ENCODE measurements around the gene SLC24A1.
A peak's percentile ranks its signal among the peaks of the same experiment; 100 is the strongest.
"Not testable (repeated sequence)": the region's sequence is repeated elsewhere in the genome, so short reads cannot be mapped to it uniquely, and the experiment has no call there.

Gene SLC24A1

GRCh38 chr15:65621638-65622037, at the start of gene SLC24A1:
Gene SLC24A1 (plus strand): TSS chr15:65621938. CDS start chr15:65624081, 2,143 bp downstream.
- DNase-seq (ENCODE audit: low spot score), result no peak

- no peak for DNase-seq (ENCODE audit: low spot score)
Measured at GRCh38 chr15:65571971-65572370, 49.8 kb upstream of the SLC24A1 start.

- DNase-seq (ENCODE audit: low spot score), result no peak
Measured at GRCh38 chr15:65576664-65577063, 45.1 kb upstream of the SLC24A1 start.

- DNase-seq (ENCODE audit: low spot score), result no peak
Measured at GRCh38 chr15:65577129-65577996, 44.4 kb upstream of the SLC24A1 start.

- no peak for DNase-seq (ENCODE audit: low spot score)
Measured at GRCh38 chr15:65578904-65579728, 42.6 kb upstream of the SLC24A1 start.

GRCh38 chr15:65579762-65580161, 42.0 kb upstream of the SLC24A1 start:
- DNase-seq (ENCODE audit: low spot score), result no peak

GRCh38 chr15:65580287-65580686, 41.5 kb upstream of the SLC24A1 start:
- DNase-seq (ENCODE audit: low spot score), result no peak

GRCh38 chr15:65583701-65584100, 38.0 kb upstream of the SLC24A1 start:
- no peak for DNase-seq (ENCODE audit: low spot score)

GRCh38 chr15:65584241-65584640, 37.5 kb upstream of the SLC24A1 start:
- DNase-seq (ENCODE audit: low spot score), result no peak

- no peak for DNase-seq (ENCODE audit: low spot score)
Measured at GRCh38 chr15:65587094-65587493, 34.6 kb upstream of the SLC24A1 start.

GRCh38 chr15:65595960-65596359, 25.8 kb upstream of the SLC24A1 start:
- DNase-seq (ENCODE audit: low spot score), result peak; percentile 24

GRCh38 chr15:65598468-65598867, 23.3 kb upstream of the SLC24A1 start:
- no peak for DNase-seq (ENCODE audit: low spot score)

GRCh38 chr15:65599677-65600076, 22.1 kb upstream of the SLC24A1 start:
- no peak for DNase-seq (ENCODE audit: low spot score)

- no peak for DNase-seq (ENCODE audit: low spot score)
Measured at GRCh38 chr15:65603134-65603533, 18.6 kb upstream of the SLC24A1 start.

GRCh38 chr15:65603559-65603958, 18.2 kb upstream of the SLC24A1 start:
- no peak for DNase-seq (ENCODE audit: low spot score)

- DNase-seq (ENCODE audit: low spot score), result peak; percentile 87
Measured at GRCh38 chr15:65610871-65611718, 10.6 kb upstream of the SLC24A1 start, which contains the start of gene INTS14. Gene INTS14 (minus strand): TSS chr15:65611131. CDS start chr15:65607380, 3,751 bp downstream.

GRCh38 chr15:65611888-65612615, 9.7 kb upstream of the SLC24A1 start:
- no peak for DNase-seq (ENCODE audit: low spot score)

- no peak for DNase-seq (ENCODE audit: low spot score)
Measured at GRCh38 chr15:65612616-65612946, 9.2 kb upstream of the SLC24A1 start.

GRCh38 chr15:65612949-65613744, 8.6 kb upstream of the SLC24A1 start:
- no peak for DNase-seq (ENCODE audit: low spot score)

GRCh38 chr15:65615887-65616286, 5.9 kb upstream of the SLC24A1 start:
- DNase-seq (ENCODE audit: low spot score), result not testable (repeated sequence)
